IMR-90 (cell line): ENCODE measurements around the gene PPM1D. TPM values are rescaled to one million over a fixed set of nuclear protein-coding genes. Genes with fewer than 3 reads are reported as not detected.

Experiments used
- ATAC-seq: fragments of 200-7000 bp; cut with Tn5 transposase; 2 replicates; pipeline ENCODE4 v1.9.1; 2020; ENCODE audit warnings: low read depth, mild to moderate bottlenecking, moderate library complexity
- BruUV-seq: library from RNA; stranded (reverse); fragments of 400-500 nt; replicated peaks from 2 replicates; lab custom pipeline; 2021; lab: Mats Ljungman, UMichigan
- CTCF ChIA-PET: fragments of 300-600 bp; formaldehyde crosslinking; extraction: SDS; loops from one replicate; lab custom pipeline; 2021; ENCODE audit warnings: antibody characterized with exemption; lab: Yijun Ruan, JAX
- POLR2A ChIA-PET: fragments of 300-600 bp; sonication (Branson Sonifier 250); formaldehyde crosslinking; loops from one replicate; lab custom pipeline; 2022; ENCODE audit warnings: antibody characterized with exemption; ENCODE audit not compliant: unreplicated experiment; lab: Charles Lee
- DNase-seq: peaks from one replicate; pipeline ENCODE4 v3.0.0; 2013
- H2AFZ ChIP-seq: replicated peaks from 2 replicates; pipeline ENCODE3; 2013; ENCODE audit warnings: low read length, mild to moderate bottlenecking; ENCODE audit not compliant: poor library complexity
- H2AK5ac ChIP-seq: 2 replicates; pipeline ENCODE4 v1.6.1; 2013; ENCODE audit warnings: low read depth, low read length, inconsistent platforms
- H2AK9ac ChIP-seq: replicated peaks from 2 replicates; pipeline ENCODE3; 2013; ENCODE audit warnings: mild to moderate bottlenecking, low read depth, low read length, moderate library complexity; ENCODE audit not compliant: poor library complexity
- H2BK120ac ChIP-seq: 2 replicates; pipeline ENCODE4 v1.6.1; 2013; ENCODE audit warnings: low read depth, low read length, inconsistent platforms
- H2BK15ac ChIP-seq: 3 replicates; pipeline ENCODE4 v1.6.1; 2013; ENCODE audit warnings: low read depth, low read length, inconsistent platforms
- H2BK20ac ChIP-seq: 2 replicates; pipeline ENCODE4 v1.6.1; 2013; ENCODE audit warnings: low read depth, mild to moderate bottlenecking, inconsistent platforms, low read length, moderate library complexity
- H2BK5ac ChIP-seq: 2 replicates; pipeline ENCODE4 v1.6.1; 2013; ENCODE audit warnings: mild to moderate bottlenecking, low read depth, low read length, inconsistent platforms; ENCODE audit not compliant: poor library complexity, severe bottlenecking
- H3K14ac ChIP-seq: replicated peaks from 2 replicates; pipeline ENCODE4 v1.6.1; 2013; ENCODE audit warnings: low read depth, low read length, inconsistent platforms
- H3K18ac ChIP-seq: 2 replicates; pipeline ENCODE4 v1.6.1; 2013; ENCODE audit warnings: low read depth, low read length, control low read depth
- H3K23ac ChIP-seq: 2 replicates; pipeline ENCODE4 v1.6.1; 2013; ENCODE audit warnings: low read depth, low read length, inconsistent platforms
- H3K27ac ChIP-seq: 2 replicates; pipeline ENCODE4 v1.5.1; 2013; ENCODE audit warnings: mild to moderate bottlenecking, control low read depth, low read length; ENCODE audit not compliant: insufficient read depth
- H3K27me3 ChIP-seq: 2 replicates; pipeline ENCODE4 v1.6.1; 2013; ENCODE audit warnings: low read length; ENCODE audit not compliant: control insufficient read depth, insufficient read depth
- H3K36me3 ChIP-seq: 2 replicates; pipeline ENCODE4 v1.6.1; 2013; ENCODE audit warnings: low read length, mixed read lengths; ENCODE audit not compliant: control insufficient read depth, insufficient read depth
- H3K4ac ChIP-seq: 2 replicates; pipeline ENCODE4 v1.6.1; 2013; ENCODE audit warnings: low read depth, low read length, inconsistent platforms
- H3K4me1 ChIP-seq: 2 replicates; pipeline ENCODE4 v1.6.1; 2013; ENCODE audit warnings: low read length, mixed read lengths; ENCODE audit not compliant: control insufficient read depth, insufficient read depth
- H3K4me2 ChIP-seq: 2 replicates; pipeline ENCODE4 v1.6.1; 2013; ENCODE audit warnings: low read depth, mild to moderate bottlenecking, control low read depth, low read length, moderate library complexity
- H3K4me3 ChIP-seq: 2 replicates; pipeline ENCODE4 v1.5.1; 2013; ENCODE audit warnings: low read depth, mild to moderate bottlenecking, control low read depth, low read length, moderate library complexity; ENCODE audit not compliant: insufficient read depth
- H3K56ac ChIP-seq: 2 replicates; pipeline ENCODE4 v1.6.1; 2013; ENCODE audit warnings: low read length, inconsistent platforms; ENCODE audit not compliant: insufficient read depth; ENCODE audit errors: extremely low read depth
- H3K79me1 ChIP-seq, 2 experiments: 2 replicates each; pipeline ENCODE4 v1.6.1; 2013; ENCODE audit warnings: low read length in 2 of 2, inconsistent platforms in 1 of 2, low read depth in 1 of 2
- H3K9ac ChIP-seq: 2 replicates; pipeline ENCODE4 v1.6.1; 2013; ENCODE audit warnings: low read depth, low read length, control low read depth
- H3K9me1 ChIP-seq: 2 replicates; pipeline ENCODE4 v1.6.1; 2013; ENCODE audit warnings: low read length, inconsistent platforms; ENCODE audit not compliant: insufficient read depth
- H3K9me3 ChIP-seq: 2 replicates; pipeline ENCODE4 v1.6.1; 2013; ENCODE audit warnings: low read length; ENCODE audit not compliant: control insufficient read depth, insufficient read depth
- H4K20me1 ChIP-seq: 2 replicates; pipeline ENCODE4 v1.6.1; 2013; ENCODE audit warnings: low read length, inconsistent platforms; ENCODE audit not compliant: insufficient read depth
- H4K5ac ChIP-seq: 2 replicates; pipeline ENCODE4 v1.6.1; 2013; ENCODE audit warnings: mild to moderate bottlenecking, low read depth, low read length, control low read depth
- H4K8ac ChIP-seq, 2 experiments: 2 replicates each; pipeline ENCODE4 v1.6.1; 2013; ENCODE audit warnings: low read depth in 2 of 2, low read length in 2 of 2, control low read depth in 1 of 2, inconsistent platforms in 1 of 2
- H4K91ac ChIP-seq: 2 replicates; pipeline ENCODE4 v1.6.1; 2013; ENCODE audit warnings: low read depth, low read length, inconsistent platforms; ENCODE audit not compliant: insufficient read depth
- FOS ChIP-seq: fragments of 150-350 bp; IDR thresholded peaks from 2 replicates; pipeline ENCODE4 v1.6.1; 2016; ENCODE audit warnings: low read depth, low read length
- MAFK ChIP-seq: IDR thresholded peaks from 2 replicates; pipeline ENCODE4 v1.6.1; 2012; ENCODE audit warnings: low read depth, low read length, improper control_type of control experiment
- RAD21 ChIP-seq: IDR thresholded peaks from 2 replicates; pipeline ENCODE4 v1.6.1; 2012; ENCODE audit warnings: low read length, improper control_type of control experiment
- dilution Hi-C: fragments of 300-500 bp; cut with HindIII; formaldehyde crosslinking; loops from one replicate; pipeline ENCODE4 v1.14.3; 2018; ENCODE audit warnings: low sequenced_read_pairs; ENCODE audit not compliant: unreplicated experiment
- in situ Hi-C: fragments of 300-500 bp; cut with MboI; formaldehyde crosslinking; loops from 3 replicates; pipeline ENCODE4 v1.14.3; 2019; ENCODE audit warnings: low sequenced_read_pairs, inconsistent platforms, mixed read lengths
- intact Hi-C: fragments of 100-400 bp; cut with micrococcal nuclease; formaldehyde crosslinking; loops from 2 replicates; pipeline ENCODE4 v1.10.0; 2022
- polyA plus RNA-seq, 3 experiments: library from polyadenylated mRNA; depleted of rRNA; stranded (reverse); fragments of >200 nt; gene quantifications; 2 replicates each; pipeline ENCODE4 v1.2.3, GENCODE V29; 2012; ENCODE audit warnings: low replicate concordance in 1 of 3
- total RNA-seq: library from RNA; depleted of rRNA; stranded (reverse); fragments of >200 nt; gene quantifications from 2 replicates; pipeline ENCODE4 v1.2.3, GENCODE V29; 2012

PPM1D gene
- total and polyA plus RNA-seq, 2 of the 4 experiments (the other 2 are of a cell fraction), result 5.5 to 16.1 TPM

DNA sequence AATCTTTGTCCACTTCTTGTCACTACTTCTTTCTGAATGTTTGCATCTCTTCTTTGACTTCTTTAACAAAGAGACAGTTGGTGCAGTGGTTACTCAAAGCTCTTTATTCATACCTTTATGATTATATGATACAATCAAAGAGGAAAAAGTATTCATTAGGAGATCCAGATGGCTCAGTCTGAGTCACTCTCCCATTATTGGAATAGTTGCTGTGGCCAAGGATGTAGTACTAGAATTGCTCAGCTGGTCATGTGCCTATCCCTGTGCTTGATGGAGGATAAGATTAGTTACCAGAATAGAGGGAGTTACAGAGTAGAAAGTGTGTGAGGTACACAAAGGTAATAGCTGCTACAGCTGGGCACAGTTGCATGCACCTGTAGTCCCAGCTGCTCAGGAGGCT lies 96.0 kb downstream of the PPM1D start:
- no peak overlapping the region for H2BK120ac ChIP-seq
- POLR2A ChIA-PET, result no interaction called here
- intact Hi-C loops (no loop called here), in situ Hi-C loops (no loop called here), dilution Hi-C loops (no loop called here)
- H3K27me3 ChIP-seq, result no peaks in the 10 kb centered on the region
- H3K23ac ChIP-seq, result no peak overlapping the region
- no peak overlapping the region for H3K4me2 ChIP-seq
- H3K9ac ChIP-seq, result no peak overlapping the region
- no peaks in the 10 kb centered on the region for H3K9me1 ChIP-seq
- H2AFZ ChIP-seq, result no peak overlapping the region
- H3K14ac ChIP-seq, result no peak overlapping the region
- H3K4ac ChIP-seq, result no peak overlapping the region
- ATAC-seq (no peak), DNase-seq (peak; percentile 47)
- H2BK20ac ChIP-seq, result no peak overlapping the region
- H4K5ac ChIP-seq, result no peak overlapping the region
- H3K56ac ChIP-seq, result no peak overlapping the region
- TF ChIP-seq MAFK, result no peak
- TF ChIP-seq FOS, result no peak
- TF ChIP-seq RAD21, result no peak
- H3K4me1 ChIP-seq, result no peaks in the 10 kb centered on the region
- no peak overlapping the region for H3K4me3 ChIP-seq
- H4K20me1 ChIP-seq, result no peaks in the 10 kb centered on the region
- H2BK15ac ChIP-seq, result no peak overlapping the region
- CTCF ChIA-PET, result no interaction called here
- no peaks in the 10 kb centered on the region for H3K9me3 ChIP-seq
- no peaks in the 10 kb centered on the region for H3K79me1 ChIP-seq
- H4K8ac ChIP-seq, result no peak overlapping the region
- no peak overlapping the region for H2AK9ac ChIP-seq
- H2AK5ac ChIP-seq, result no peak overlapping the region
- H2BK5ac ChIP-seq, result no peak overlapping the region
- H4K91ac ChIP-seq, result no peak overlapping the region
- H3K27ac ChIP-seq, result no peak overlapping the region
- BruUV-seq, result no TSS peak
- no peak overlapping the region for H3K18ac ChIP-seq
- H3K36me3 ChIP-seq, result peaks cover 5% of the 10 kb centered on the region; the same call in 1 of the 2 replicates
